ENCODE results near the gene MYH10. TPM values are rescaled to one million over a fixed set of nuclear protein-coding genes. Genes with fewer than 3 reads are reported as not detected.
"Not testable (repeated sequence)": the region's sequence is repeated elsewhere in the genome, so short reads cannot be mapped to it uniquely, and the experiment has no call there.

Gene MYH10
- total RNA-seq, 2 donors from 2014 or later: 5.6 to 7.2 TPM

DNA sequence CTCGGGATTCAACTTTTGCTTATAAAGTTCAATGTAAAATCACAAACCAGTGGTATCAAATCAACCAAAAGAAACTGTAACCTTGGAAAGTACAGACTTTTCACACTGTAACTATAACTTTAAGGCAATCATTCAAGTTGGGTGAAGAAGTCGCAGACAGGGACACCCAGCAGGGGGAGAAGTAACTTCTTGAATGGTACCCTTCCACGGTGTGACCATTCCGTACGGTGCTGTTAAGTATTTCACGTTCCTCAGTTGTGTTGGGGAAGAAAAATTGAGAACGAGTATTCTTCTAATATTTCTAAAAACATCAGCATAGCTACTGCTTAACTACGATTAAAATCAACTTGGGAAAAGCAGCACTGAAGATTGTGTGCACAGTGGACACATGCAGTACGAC is 55.8 kb downstream of the MYH10 start:
- no peak for DNase-seq
- ATAC-seq: no peak
- intact Hi-C loops (cut with DNase I, micrococcal nuclease): loop anchor here in 1 of 2 donors (5.0 kb wide), 1 partner anchor 173 kb away; no protein-coding TSS in a partner anchor

DNA sequence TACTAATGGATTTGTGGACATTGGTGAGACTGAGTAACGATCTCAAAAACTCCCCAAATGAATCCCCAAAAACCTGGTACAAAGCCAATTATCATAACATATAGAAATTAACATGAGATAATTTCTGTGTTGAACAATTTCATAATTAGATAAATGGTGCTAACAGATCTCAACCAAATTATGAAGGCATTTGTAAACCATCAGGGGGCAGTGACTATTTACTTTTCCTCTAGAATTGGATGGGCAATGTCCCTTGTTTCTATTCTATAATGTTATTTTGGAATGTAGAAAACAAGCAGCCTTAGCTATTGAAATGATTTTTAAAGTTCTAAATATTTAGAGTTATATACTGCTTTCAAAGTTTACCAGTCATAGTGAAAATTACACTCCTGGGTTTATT is 57.8 kb downstream of the MYH10 start:
- ATAC-seq (no peak), DNase-seq (no peak)
- intact Hi-C loops (cut with DNase I, micrococcal nuclease): no loop called here

- no peak for DNase-seq
- intact Hi-C loops (cut with DNase I, micrococcal nuclease): no loop called here
- ATAC-seq: no peak
These were observed 66.4 kb downstream of the MYH10 start for GRCh38 chr17:8563981-8564602.

DNA sequence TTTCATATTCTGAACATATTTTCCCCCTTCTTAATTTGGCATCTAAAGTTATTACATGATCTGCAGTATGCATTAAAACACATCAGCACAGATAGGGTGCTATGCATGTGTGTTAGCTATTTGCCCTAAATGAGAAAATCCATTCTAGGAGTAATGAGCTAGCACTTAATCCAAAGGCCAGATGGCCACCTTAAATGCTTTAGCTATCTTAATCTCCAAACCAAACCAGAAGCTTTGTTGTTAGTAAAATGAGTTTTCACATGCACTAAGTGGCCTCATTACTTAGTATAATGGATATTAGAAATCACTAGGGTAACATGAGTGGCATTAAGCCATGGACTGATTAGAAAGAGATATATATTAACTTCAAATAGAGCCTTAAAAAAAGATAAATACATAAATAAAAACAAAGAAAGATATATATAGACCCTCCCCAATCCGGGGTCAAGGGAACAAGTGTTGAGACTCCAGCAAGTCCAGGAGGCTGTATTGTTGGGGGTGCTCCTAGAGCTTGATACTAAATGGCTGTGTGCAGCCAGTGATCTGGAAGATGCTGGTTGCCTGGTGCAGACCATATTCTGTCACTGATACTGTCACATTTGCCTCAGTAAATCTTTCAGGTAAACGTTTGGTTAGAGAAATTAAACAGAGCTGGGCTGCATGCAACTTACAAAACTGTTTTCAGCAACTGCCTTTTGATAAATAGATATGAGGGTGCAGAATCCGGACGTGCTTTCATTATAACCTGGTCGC is 67.3 kb downstream of the MYH10 start:
- DNase-seq (no peak), ATAC-seq (no peak)
- intact Hi-C loops (cut with DNase I, micrococcal nuclease): no loop called here

- intact Hi-C loops (cut with DNase I, micrococcal nuclease): no loop called here
- DNase-seq: no peak
- no peak for ATAC-seq
These were observed 72.4 kb downstream of the MYH10 start for GRCh38 chr17:8558144-8558543.

- intact Hi-C loops (cut with DNase I, micrococcal nuclease): no loop called here
- DNase-seq: no peak
- no peak for ATAC-seq
These were observed 73.2 kb downstream of the MYH10 start for GRCh38 chr17:8557176-8557806.

DNA sequence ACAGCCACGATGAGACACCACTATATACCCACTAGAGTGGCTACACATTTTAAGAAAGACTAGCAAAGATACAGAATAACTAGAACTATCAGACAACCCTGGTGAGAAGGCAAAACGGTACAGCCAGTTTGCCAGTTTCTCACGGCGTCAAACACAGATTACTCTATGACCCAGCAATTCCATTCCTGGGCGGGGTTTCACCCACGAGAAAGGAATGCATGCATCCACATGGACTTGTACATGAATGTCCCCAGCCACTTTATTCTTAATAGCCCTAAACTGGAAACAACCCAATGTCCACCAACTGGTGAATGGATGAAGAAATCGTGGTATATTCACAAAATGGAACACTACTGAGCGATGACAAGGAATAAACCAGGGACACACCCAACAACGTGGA is 74.5 kb downstream of the MYH10 start:
- ATAC-seq: no peak
- no peak for DNase-seq
- intact Hi-C loops (cut with DNase I, micrococcal nuclease): no loop called here

GRCh38 chr17:8555062-8555461 is 75.5 kb downstream of the MYH10 start:
- intact Hi-C loops (cut with DNase I, micrococcal nuclease): no loop called here
- ATAC-seq: no peak
- no peak for DNase-seq

DNA sequence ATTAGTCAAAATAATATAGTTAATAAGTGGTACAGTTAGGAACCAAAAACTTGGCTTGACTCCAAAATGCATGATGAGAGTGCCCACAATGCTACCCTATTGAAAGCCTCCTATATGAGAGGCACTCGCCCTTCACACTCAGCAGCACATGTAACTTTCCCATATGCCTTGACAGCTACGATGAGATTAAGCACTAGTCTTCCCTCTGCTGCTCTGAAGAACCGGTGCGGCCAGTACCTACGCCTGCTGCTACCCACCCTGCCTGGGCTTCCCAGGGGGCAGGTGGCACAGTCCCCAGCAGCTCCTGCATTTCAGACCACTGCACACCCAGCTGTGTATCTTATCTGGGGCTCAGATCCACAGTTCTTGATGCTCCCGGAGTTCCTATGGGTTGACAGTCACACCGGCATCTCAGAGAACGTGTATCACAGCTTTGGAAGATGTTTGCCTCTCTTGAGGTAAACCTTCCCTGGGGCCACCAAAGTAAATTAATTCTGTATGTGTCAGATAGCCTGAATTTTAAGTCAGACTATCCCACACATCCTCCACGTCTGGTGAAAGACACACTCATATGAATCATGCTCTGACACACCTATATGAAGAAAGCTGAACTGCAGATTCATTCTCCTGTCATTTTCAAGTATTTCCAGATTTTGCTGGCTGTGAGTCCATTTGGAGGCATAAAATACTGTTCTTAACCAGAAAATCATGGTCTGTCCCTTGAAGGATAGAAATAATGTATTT is 77.8 kb downstream of the MYH10 start:
- no peak for ATAC-seq
- DNase-seq: no peak
- intact Hi-C loops (cut with DNase I, micrococcal nuclease): no loop called here

GRCh38 chr17:8542599-8543502 is 87.7 kb downstream of the MYH10 start:
- peak; percentile 99 for ATAC-seq
- intact Hi-C loops (cut with DNase I, micrococcal nuclease): no loop called here
- DNase-seq: peak in 1 of 2 donors; percentile 28

GRCh38 chr17:8539976-8540375 is 90.5 kb downstream of the MYH10 start:
- intact Hi-C loops (cut with DNase I, micrococcal nuclease); DNase-seq; ATAC-seq: not testable (repeated sequence)

- intact Hi-C loops (cut with DNase I, micrococcal nuclease): no loop called here
- ATAC-seq: no peak
These were observed 92.8 kb downstream of the MYH10 start for GRCh38 chr17:8537734-8538133.

GRCh38 chr17:8534498-8535188 is 95.9 kb downstream of the MYH10 start:
- DNase-seq (no peak), ATAC-seq (no peak)
- intact Hi-C loops (cut with DNase I, micrococcal nuclease): no loop called here

More at GRCh38 chr17:8537734-8538133, 92.8 kb downstream of the MYH10 start:
- no peak for DNase-seq

- ATAC-seq (peak; percentile 96), DNase-seq (peak; percentile 8 to 27)
- intact Hi-C loops (cut with DNase I, micrococcal nuclease): no loop called here
These were observed 98.5 kb downstream of the MYH10 start for GRCh38 chr17:8532021-8532420.

- no peak for DNase-seq
- intact Hi-C loops (cut with DNase I, micrococcal nuclease): no loop called here
- no peak for ATAC-seq
These were observed 107.9 kb downstream of the MYH10 start for GRCh38 chr17:8522577-8522976.

DNA sequence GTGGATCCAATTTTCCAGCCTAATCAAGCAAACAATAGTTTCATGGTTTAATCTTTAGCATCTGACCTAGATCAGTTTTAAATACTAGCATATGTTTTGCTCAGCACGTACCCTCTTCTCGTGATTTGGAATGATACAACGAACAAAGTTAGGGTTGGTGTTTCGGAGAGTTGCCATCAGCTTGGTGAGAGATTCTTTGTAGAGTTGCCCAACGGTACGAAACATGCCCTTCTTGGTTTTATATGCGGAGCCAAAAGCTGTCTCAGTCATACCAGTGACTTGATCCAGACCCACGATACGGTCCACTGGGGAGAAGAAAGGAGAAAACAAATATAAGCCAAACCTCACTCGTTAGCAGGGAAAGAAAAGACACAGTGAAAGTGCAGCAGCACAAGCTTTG is 109.5 kb downstream of the MYH10 start:
- ATAC-seq (no peak), DNase-seq (no peak)
- intact Hi-C loops (cut with DNase I, micrococcal nuclease): no loop called here

- intact Hi-C loops (cut with DNase I, micrococcal nuclease): no loop called here
- no peak for ATAC-seq
- no peak for DNase-seq
These were observed 111.7 kb downstream of the MYH10 start for GRCh38 chr17:8518850-8519249.

GRCh38 chr17:8518326-8518725 is 112.2 kb downstream of the MYH10 start:
- no peak for ATAC-seq
- DNase-seq: no peak
- intact Hi-C loops (cut with DNase I, micrococcal nuclease): no loop called here

Measured in left colon (tissue), 2 donors.